Type B pancreatic cell (in vitro differentiated cells): Measurements from ENCODE around the gene CES4A. TPM values are rescaled to one million over a fixed set of nuclear protein-coding genes. Genes with fewer than 3 reads are reported as not detected.
"Not testable (repeated sequence)": the region's sequence is repeated elsewhere in the genome, so short reads cannot be mapped to it uniquely, and the experiment has no call there.

Experiments
- DNase-seq: peaks from one replicate; pipeline ENCODE4 v3.0.0; 2021; ENCODE audit warnings: mixed read lengths; ENCODE audit not compliant: unreplicated experiment; ENCODE audit errors: extremely low spot score
- H3K27ac Mint-ChIP-seq: 2 replicates; pipeline ENCODE4 v1.8.0; 2021; ENCODE audit warnings: mild to moderate bottlenecking, mixed read lengths
- H3K27me3 Mint-ChIP-seq: 2 replicates; pipeline ENCODE4 v1.8.0; 2021; ENCODE audit warnings: mixed read lengths
- H3K36me3 Mint-ChIP-seq: 2 replicates; pipeline ENCODE4 v1.8.0; 2021; ENCODE audit warnings: mixed read lengths
- H3K4me1 Mint-ChIP-seq: one replicate; pipeline ENCODE4 v1.8.0; 2021; ENCODE audit warnings: mixed read lengths; ENCODE audit not compliant: unreplicated experiment
- H3K4me3 Mint-ChIP-seq: 2 replicates; pipeline ENCODE4 v1.8.0; 2021; ENCODE audit warnings: mild to moderate bottlenecking, mixed read lengths
- H3K9me3 Mint-ChIP-seq: 2 replicates; pipeline ENCODE4 v1.8.0; 2021; ENCODE audit warnings: mixed read lengths
- total RNA-seq: library from RNA; stranded (reverse); gene quantifications from 2 replicates; pipeline ENCODE4 v1.2.1, GENCODE V29; 2021; ENCODE audit warnings: low replicate concordance
- TF ChIP-seq, protein P1 (sequence below): fragments of 200-600 bp; sonication (generic); conservative IDR thresholded peaks from 2 replicates; pipeline ENCODE4 v1.5.0; 2021; ENCODE audit warnings: antibody characterized with exemption, mild to moderate bottlenecking

Gene CES4A
- total RNA-seq, 1 donor from 2014 or later: 13.9 TPM

DNA sequence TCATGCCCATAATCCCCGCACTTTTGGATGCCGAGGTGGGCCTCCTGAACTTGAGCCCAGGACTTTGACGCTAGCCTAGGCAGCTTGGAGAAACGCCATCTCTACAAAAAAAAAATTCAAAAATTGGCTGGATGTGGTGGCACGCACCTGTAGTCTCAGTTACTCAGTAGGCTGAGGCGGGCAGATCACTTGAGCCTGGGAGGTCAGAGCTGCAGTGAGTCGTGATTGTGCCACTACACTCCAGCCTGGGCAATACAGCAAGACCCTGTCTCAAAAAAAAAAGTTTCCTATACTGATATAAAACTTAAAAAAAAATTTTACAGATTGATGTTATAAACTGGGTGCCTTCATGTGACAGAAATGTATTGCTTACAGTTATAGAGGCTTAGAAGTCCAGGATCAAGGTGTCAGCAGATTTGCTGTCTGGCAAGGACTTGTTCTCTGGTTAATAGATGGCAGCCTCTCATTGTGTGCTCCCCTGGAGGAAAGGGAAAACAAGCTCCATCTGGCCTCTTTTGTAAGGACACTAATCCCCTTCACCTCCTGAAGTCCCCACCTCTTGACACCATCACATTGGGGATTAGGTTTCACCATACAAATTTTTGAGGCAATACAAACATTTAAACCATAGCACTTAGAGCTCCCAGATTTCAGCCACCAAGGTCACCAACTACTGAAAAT, 35.8 kb upstream of the CES4A start:
- Mint-ChIP-seq H3K27ac (no peak overlapping the region), H3K27me3 (peaks cover 27% of the 10 kb centered on the region), H3K36me3 (no peaks in the 10 kb centered on the region), H3K4me1 (peaks cover 6% of the 10 kb centered on the region), H3K4me3 (no peak overlapping the region), H3K9me3 (peaks cover 5% of the 10 kb centered on the region)
- TF ChIP-seq, protein P1, sequence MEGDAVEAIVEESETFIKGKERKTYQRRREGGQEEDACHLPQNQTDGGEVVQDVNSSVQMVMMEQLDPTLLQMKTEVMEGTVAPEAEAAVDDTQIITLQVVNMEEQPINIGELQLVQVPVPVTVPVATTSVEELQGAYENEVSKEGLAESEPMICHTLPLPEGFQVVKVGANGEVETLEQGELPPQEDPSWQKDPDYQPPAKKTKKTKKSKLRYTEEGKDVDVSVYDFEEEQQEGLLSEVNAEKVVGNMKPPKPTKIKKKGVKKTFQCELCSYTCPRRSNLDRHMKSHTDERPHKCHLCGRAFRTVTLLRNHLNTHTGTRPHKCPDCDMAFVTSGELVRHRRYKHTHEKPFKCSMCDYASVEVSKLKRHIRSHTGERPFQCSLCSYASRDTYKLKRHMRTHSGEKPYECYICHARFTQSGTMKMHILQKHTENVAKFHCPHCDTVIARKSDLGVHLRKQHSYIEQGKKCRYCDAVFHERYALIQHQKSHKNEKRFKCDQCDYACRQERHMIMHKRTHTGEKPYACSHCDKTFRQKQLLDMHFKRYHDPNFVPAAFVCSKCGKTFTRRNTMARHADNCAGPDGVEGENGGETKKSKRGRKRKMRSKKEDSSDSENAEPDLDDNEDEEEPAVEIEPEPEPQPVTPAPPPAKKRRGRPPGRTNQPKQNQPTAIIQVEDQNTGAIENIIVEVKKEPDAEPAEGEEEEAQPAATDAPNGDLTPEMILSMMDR: no peak
- DNase-seq: no peak

DNA sequence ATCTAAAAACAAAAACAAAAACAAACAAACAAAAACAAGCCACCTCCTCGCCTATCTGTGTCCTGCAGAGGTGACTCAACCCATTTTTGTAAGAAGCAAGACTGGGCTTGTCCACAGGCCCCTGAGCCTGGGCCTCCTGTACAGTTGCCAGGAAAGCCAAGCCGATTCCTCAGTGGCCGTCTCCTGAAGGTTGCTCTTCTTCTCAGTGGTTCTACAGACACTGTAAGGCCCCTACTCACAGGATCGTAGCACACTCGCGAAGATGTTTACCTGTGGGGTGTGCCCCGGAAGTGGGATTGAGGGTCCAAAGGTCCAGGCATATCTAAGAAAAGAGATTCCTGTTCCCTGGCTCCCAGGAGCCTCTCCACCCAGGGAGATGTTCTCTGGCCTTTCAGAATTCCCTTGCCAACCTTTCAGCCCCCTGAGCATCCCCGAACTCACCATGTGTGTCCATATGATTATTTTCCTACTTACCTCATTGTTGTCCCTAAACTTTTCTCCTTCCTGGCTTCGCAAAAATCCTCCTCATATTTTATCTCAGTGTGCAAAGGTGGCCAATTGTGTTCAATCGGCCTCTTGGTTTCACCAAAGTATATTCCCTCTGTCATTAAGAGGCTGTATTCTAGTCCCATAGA, 34.8 kb upstream of the CES4A start:
- Mint-ChIP-seq H3K4me3 (no peak overlapping the region), H3K36me3 (no peaks in the 10 kb centered on the region), H3K4me1 (peaks cover 6% of the 10 kb centered on the region), H3K9me3 (peaks cover 5% of the 10 kb centered on the region), H3K27ac (peak overlapping the region; percentile 2), H3K27me3 (peaks cover 37% of the 10 kb centered on the region)
- TF ChIP-seq, protein P1: no peak
- DNase-seq: no peak

DNA sequence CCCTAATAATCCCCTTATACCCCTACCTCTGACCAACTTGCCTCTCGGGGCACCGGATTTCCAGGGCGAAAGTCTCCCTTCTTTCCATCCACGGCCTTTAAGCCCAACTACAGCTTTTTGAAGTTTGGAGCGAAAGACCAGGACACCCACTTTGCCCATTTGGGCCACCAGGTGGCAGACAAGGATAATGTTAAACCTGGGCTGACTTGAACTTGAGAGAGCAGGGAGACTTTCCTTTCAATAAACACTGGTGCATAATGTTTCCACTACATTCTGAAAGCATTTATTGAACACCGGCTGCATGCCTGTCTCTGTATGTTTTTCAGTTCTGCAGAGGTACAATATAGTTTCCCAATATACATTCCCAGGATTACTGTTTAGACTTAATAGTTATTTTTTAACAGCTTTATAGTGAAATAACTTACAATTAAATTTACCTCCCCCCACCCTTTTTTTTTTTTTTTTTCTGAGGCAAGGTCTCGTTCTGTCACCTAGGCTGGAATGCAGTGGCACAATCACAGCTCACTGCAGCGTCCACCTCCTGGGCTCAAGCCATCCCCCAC, 34.2 kb upstream of the CES4A start:
- Mint-ChIP-seq H3K27ac (peak overlapping the region; percentile 2), H3K9me3 (peaks cover 5% of the 10 kb centered on the region), H3K4me1 (peaks cover 6% of the 10 kb centered on the region), H3K36me3 (no peaks in the 10 kb centered on the region), H3K4me3 (no peak overlapping the region), H3K27me3 (peaks cover 41% of the 10 kb centered on the region)
- TF ChIP-seq, protein P1: peak; percentile 88
- no peak for DNase-seq

DNA sequence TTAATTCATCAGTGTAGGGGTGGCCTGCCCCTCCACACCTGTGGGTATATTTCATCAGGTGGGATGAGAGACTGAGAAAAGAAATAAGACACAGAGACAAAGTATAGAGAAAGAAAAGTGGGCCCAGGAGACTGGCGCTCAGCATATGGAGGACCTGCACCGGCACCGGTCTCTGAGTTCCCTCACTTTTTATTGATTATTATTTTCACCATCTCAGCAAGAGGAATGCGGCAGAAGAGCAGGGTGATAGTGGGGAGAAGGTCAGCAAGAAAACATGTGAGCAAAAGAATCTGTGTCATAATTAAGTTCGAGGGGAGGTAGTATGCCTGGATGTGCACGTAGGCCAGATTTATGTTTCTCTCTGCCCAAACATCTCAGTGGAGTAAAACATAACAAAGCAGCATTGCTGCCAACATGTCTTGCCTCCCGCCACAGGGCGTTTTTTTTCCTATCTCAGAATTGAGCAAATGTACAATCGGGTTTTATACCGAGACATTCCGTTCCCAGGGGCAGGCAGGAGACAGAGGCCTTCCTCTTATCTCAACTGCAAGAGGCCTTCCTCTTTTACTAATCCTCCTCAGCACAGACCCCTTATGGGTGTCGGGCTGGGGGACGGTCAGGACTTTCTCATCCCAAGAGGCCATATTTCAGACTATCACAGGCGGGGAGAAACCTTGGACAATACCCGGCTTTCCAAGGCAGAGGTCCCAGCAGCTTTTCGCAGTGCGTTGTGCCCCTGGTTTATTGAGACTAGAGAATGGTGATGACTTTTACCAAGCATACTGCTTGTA, 32.8 kb upstream of the CES4A start:
- H3K4me3 Mint-ChIP-seq, H3K36me3 Mint-ChIP-seq, H3K27ac Mint-ChIP-seq, DNase-seq, H3K4me1 Mint-ChIP-seq, H3K9me3 Mint-ChIP-seq: not testable (repeated sequence)
- peaks cover 37% of the 10 kb centered on the region for H3K27me3 Mint-ChIP-seq

DNA sequence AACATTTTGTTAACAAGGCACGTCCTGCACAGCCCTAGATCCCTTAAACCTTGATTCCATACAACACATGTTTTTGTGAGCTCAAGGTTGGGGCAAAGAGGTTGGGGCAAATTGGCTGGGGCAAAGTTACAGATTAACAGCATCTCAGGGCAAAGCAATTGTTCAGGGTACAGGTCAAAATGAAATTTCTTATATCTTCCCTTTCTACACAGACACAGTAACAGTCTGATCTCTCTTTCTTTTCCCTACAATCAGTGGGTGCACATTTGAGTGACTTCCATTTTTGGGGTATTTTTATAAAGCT, 32.3 kb upstream of the CES4A start:
- H3K27ac Mint-ChIP-seq, H3K9me3 Mint-ChIP-seq, H3K4me1 Mint-ChIP-seq, H3K4me3 Mint-ChIP-seq, H3K36me3 Mint-ChIP-seq, DNase-seq: not testable (repeated sequence)
- H3K27me3 Mint-ChIP-seq: peaks cover 35% of the 10 kb centered on the region

DNA sequence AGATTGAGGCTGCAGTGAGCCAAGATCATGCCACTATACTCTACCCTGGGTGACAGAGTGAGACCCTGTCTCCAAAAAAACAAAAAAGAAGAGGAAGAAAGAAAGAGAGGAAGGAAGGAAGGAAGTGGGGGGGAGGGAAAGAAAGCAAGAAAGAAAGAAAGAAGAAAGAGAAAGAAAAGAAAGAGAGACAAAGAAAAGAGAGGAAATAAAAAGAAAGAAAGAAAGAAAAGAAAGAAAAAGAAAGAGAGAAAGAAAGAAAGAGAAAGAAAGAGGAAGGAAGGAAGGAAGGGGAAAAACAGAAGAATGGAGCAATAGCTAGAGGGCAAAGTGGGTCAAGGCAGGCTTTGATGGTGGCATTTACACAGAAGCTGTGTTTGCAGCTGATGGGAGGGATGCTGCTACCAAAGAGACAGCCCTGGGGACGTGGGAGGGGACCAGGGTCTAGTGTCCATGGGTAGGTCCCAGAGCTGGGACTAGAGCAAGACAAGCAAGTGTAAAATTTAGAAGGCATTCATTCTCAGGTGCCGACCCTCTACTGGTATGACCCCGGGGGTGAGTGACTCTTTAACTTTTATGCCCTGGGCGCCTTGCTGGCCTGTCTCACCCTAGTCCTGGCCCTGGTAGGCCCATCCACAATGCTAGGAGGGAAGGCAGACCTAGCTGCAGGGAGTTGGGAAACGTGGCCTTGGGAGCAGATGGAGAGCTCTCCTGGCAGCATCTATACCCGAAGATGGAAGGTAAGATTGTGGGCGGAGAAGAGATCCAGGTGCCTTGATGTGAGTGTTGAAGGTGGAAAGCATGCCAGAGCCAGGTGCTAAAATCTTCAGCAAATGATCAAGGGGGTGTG, 29.3 kb upstream of the CES4A start:
- TF ChIP-seq, protein P1: no peak
- Mint-ChIP-seq H3K4me1 (peaks cover under 1% of the 10 kb centered on the region), H3K9me3 (no peaks in the 10 kb centered on the region), H3K36me3 (no peaks in the 10 kb centered on the region), H3K27ac (no peak overlapping the region), H3K27me3 (peaks cover 26% of the 10 kb centered on the region), H3K4me3 (no peak overlapping the region)
- no peak for DNase-seq
